NCI-H1417 (cell line): ENCODE measurements around the gene ULK1.

Experiments
- DNase-seq, 3 experiments: peaks; one replicate each; lab custom pipeline; 2025; lab: John Stamatoyannopoulos, UW

Gene ULK1

DNA sequence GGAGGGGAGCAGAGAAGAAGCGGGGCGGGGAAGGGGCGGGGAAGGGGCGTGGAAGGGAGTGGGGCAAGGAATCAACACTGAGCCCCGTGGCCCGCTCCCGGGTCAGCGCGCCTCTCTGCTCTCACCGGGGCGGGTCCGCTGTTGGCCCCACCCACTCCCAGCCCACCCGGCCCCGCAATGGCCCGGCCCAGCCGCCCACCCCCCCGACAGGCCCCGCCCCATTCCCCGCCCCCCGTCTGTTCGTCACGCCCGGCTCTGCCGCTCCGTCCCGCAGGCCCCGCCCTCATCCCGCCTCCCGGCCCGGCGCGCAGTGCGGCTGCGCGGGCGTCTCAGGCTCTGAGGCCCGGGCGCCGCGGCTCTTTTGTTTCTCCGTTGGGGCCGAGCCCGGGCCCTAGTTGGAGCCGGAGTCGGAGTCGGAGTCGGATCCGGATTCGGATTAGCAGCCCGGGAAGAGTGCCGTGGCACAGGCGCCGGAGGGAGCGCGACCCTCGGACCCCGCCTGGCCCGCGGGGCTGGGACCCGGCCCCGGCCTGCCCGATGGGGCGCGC is at the start of gene ULK1:
ULK1 (plus strand) TSS at position 310 of the 548 bp plus-strand sequence. CDS start 380 bp downstream, outside the sequence.
- peak; percentile 95 to 97 (median 96) for DNase-seq

DNA sequence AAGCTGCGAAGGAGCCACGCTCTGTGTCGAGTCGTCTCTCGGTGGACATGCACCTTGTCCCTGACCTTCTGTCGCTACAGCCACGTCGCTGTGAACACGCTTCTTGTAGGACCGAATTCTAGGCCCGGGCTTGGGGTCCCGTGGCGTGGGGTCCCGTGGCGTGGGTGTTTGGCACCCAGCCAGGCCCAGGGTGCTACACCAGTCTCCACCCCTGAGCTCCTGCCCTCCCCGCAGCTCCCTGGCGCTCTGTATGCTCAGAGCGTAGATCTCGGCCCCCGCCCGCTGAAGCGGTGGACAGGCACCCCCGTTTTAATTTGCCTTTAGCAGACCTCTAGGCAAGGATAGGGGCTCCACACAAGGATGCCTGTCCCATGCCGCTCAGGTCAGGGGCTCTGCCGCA is 49.8 kb upstream of the ULK1 start:
- no peak for DNase-seq

DNA sequence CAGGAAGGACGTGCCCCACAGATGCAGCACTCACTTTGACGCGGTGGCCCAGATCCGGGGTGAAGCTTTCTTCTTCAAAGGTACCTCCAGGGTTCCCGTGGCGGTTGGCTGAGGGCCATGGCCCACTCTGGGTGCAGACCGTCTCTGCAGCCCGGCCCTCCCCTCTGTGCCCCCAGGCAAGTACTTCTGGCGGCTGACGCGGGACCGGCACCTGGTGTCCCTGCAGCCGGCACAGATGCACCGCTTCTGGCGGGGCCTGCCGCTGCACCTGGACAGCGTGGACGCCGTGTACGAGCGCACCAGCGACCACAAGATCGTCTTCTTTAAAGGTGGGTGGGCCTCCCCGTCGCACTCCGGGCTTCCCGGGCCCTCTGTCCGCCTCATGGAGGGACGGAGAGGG is 49.3 kb upstream of the ULK1 start:
- no peak for DNase-seq

GRCh38 chr12:131847456-131847855 is 47.0 kb upstream of the ULK1 start:
- no peak for DNase-seq

GRCh38 chr12:131848753-131849152 is 45.7 kb upstream of the ULK1 start:
- DNase-seq = no peak

DNA sequence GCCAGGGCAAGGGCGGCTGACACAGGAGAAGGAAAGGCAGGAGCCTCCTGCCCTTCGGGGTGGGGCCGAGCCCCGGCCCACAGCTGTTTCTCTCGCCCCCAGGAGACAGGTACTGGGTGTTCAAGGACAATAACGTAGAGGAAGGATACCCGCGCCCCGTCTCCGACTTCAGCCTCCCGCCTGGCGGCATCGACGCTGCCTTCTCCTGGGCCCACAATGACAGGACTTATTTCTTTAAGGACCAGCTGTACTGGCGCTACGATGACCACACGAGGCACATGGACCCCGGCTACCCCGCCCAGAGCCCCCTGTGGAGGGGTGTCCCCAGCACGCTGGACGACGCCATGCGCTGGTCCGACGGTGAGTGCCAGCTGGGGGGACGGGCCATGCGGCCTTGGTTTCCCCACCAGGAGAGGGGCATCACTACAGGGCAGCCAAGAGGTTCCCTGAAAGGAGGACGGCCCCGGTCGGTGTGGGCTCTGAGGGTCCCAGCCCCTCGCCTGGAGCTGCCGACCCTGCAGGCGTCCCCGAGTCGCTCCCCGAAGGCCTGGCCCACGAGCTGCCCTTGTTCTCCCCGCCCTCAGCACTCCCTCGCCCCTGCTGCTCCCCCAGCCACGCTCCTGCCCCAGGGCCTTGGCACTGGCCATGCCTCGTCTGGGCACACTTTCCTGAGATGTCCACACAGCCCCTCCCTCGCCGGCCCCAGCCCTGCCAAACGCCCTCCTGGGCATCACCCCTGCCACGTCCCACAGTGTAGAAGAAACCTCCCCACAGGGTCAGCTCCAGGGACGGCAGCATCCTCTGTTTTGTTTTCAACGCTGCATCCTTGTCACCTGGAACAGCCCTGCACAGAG is 44.5 kb upstream of the ULK1 start:
- DNase-seq = no peak

GRCh38 chr12:131850856-131851559 is 43.4 kb upstream of the ULK1 start:
- peak in 1 of 3 experiments; percentile 42 for DNase-seq

DNA sequence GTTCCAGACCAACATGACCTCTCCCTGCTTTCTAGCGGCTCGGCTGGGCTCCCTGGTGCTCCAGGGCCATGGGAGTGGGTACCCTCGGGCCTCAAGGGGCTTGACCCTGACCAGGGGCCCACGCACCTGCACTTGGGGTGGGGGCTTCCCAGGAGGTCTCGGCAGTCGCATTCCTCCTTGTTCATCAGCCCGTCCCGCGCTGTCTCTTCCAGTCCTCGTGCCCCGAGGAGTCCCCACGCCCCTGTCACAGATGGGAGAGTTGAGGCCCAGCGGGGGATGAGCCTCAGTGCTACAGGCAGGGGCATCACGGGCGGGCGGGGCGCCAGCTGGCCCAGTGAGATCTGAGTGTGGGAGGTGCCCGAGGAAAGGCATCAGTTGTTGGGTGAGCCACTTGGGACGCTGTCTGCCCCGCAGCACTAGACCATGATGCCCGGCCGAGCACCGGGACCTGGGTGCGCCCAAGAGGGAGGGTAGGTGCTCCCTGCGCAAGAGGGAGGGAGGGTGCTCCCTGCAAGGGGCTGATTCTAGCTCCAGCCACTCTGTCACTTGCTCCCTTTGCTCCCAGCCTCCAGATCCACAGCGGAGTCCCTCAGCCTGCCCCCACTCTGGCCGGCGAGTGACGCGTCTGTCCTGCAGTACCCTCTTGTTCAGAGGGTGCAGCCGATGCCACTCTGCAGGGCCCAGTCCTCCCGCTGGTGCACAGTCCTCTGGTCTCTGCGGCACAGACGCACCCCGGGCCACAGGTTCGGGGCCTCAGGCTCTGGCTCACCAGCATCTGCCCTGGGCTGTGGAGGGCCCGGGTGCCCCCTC is 42.5 kb upstream of the ULK1 start:
- no peak for DNase-seq

DNA sequence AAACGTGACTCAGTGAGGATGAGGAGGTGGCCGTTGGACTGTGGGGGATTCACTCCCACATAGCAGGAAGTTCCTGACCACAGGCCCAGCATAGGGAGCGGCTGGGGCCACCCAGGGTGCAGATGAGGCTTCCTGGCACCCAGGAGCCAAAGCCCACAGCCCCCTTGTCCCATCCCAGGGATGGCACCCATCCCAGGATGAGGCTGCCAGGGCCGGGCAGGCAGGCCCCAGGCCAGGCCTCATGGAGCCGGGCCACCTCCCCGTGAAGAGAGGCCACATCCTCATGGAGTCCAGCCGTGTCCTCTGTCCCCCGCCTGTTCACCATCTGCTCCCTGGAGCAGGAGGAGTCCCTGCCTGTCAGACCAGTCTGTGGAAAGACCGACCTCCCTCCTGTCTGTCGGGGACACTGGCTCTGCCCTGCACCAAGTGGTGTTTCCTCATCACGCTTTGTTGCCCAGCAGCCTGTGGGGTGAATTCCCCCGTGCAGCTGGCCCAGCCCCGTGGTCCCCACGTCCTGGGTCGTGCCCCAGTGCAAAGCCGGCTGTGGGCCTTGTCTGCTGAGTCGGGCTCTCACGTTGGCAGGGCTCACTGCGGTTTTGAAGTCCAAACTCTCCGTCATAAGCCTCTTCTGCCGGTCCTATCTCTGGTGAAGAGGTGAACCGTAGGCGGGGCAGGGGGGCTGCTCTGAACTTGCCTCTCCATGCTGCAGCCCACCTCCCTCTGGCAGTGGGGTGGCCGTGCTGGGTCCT is 41.7 kb upstream of the ULK1 start:
- no peak for DNase-seq

DNA sequence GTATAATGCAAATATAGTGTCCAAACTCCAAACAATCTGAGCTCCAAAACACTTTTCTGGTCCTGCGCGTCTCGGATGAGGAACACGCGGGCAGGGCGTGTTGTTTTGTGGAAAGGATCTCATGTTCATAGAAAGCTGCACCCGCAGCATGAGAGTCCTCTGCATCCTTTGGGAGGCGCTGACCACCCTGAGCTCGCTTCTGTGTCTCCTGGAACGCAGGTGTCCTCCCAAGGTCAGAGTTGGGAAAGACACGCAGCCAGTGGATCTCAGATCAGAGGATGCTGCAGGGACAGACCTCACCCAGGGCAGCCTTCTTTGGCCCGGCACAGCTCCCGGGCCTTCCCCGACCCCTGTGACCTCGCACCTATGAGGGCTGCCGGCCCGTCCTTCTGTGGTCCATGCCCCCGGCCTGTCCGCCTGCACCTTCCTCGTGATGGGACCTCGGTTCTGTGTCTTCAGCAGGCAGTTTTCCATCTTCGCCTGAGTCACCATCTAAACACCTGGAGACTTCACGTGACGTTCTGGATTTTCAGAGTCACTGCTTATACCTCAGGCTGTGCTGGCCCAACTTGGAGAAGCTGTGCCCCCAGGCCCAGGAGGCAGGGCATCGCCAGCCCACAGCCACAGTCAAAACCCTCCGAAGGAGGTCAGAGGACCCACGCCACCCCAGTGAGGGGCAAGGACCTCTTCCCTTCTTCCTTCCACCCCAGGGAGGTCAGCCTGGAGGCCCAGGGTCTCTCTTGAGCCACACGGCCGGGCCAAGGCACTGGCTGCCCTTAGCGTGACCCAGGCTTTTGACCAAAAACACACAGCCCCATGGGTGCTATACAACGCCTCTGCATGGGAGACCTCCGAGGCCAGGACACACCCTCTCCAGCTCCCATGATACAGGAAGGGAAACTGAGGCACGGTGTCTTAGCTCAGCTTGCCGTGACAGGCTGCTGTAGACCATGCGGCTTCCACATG is 40.3 kb upstream of the ULK1 start:
- DNase-seq = no peak

DNA sequence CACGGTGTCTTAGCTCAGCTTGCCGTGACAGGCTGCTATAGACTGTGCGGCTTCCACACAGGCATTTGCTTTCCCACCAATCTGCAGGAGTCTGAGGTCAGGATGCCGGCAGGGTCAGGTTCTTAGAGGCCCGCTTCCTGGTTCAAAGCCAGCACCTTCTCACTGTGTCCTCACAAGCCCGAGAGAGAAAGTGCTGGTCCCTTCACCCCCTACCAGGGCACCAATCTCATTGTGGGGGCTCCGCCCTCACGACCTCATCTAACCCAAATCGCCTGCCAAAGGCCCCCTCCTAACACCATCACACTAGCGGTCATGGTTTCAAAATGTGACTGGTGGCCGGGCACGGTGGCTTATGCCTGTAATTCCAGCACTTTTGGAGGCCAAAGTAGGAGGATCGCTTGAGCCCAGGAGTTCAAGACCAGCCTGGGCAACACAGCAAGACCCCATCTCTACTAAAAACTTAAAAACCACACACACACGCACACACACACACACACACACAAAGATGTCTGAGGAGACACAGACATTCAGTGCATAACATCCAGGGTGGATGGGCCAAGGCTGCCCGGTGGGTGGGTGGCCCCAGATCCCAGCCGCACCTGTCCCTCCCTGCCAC is 39.5 kb upstream of the ULK1 start:
- DNase-seq = no peak

DNA sequence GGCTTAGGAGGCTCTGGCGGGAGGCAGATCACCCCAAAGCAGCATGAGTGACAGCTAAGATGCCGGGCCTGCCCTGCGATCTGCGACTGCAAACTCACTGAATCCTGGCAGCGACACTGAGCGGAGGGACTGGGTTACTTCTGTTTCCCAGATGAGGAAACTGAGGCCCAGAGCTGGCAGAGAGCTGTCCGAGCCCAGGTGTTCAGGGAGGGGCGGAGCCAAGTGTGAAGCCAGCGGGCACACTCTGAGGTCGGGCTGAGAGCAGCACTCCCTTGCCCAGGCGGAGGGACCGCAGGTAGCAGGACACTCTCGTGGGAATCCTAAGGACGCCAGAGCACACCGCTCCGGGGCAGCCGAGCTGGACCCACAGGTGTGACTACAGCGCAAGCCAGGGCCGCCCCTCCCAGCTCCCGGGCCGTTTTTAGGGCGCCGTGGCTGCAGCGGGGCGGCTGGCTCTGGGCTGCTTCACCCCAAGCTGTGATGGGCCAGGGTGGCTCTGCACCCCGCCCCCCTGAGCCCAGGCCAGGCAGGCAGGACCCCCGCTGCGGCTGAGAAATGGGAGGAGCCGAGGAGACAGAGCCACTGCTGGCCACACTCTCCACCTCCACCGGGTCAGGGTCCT is 38.8 kb upstream of the ULK1 start:
- peak in 2 of 3 experiments; percentile 22 to 49 for DNase-seq

DNA sequence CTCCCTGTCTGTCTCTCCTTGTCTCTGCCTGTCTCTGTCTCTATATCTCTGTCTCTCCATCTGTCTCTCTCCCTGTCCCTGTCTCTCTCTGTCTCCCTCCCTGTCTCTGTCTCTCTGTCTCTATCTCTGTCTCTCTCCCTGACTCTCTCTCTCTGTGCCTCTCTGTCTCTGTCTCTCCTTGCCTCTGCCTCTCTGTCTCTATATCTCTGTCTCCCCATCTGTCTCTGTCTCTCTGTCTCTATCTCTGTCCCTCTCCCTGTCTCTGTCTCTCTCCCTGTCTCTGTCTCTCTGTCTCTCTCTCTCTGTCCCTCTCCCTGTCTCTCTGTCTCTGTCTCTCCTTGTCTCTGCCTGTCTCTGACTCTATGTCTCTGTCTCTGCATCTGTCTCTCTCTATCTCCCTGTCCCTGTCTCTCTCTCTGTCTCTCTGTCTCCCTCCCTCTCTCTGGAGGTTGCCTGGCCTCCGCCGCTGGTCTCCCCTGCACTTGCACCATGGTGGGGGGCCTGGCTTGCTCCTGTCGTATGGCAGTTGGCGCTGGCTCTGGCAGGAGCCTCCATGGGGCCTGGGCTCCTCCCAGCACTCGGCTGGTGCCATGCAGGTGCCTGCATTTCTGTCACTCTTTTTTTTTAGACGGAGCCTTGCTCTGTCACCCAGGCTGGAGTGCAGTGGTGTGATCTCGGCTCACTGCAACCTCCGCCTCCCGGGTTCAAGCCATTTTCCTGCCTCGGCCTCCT is 37.9 kb upstream of the ULK1 start:
- DNase-seq = no peak

- DNase-seq = no peak
Observed at GRCh38 chr12:131857908-131858850, 36.2 kb upstream of the ULK1 start.

- DNase-seq = peak; percentile 4 to 90 (median 71)
Observed at GRCh38 chr12:131860472-131861260, 33.8 kb upstream of the ULK1 start.

- no peak for DNase-seq
Observed at GRCh38 chr12:131861261-131862083, 33.0 kb upstream of the ULK1 start.
